ENCODE data around the gene MICU1. TPM values are rescaled to one million over a fixed set of nuclear protein-coding genes. Genes with fewer than 3 reads are reported as not detected.

Gene MICU1
- total RNA-seq, 1 donor from 2014 or later, result 29.2 TPM

- H3K36me3 ChIP-seq, result peaks cover 0 to 6% of the 10 kb centered on the region in 2 donors
- no peaks in the 10 kb centered on the region for H3K9me3 ChIP-seq
- no peaks in the 10 kb centered on the region for H3K27me3 ChIP-seq
- TF ChIP-seq CTCF (IDR thresholded peaks at IDR 0.05), result no peak
- no peak for TF ChIP-seq POLR2A (IDR thresholded peaks at IDR 0.05)
- no peak for TF ChIP-seq POLR2AphosphoS5 (IDR thresholded peaks at IDR 0.05; ENCODE audit: insufficient read depth in 1 of 2, low read depth in 1 of 2)
- no peak for DNase-seq (ENCODE audit: extremely low spot score in 2 of 2)
- H3K27ac ChIP-seq, result no peak overlapping the region
- intact Hi-C loops (cut with DNase I), result no loop called here
- no peaks in the 10 kb centered on the region for H3K4me1 ChIP-seq
- no peak overlapping the region for H3K4me3 ChIP-seq
Measured at GRCh38 chr10:72567421-72567820, 58.5 kb downstream of the MICU1 start.

GRCh38 chr10:72564596-72564995, 61.3 kb downstream of the MICU1 start:
- H3K4me3 ChIP-seq, result no peak overlapping the region
- H3K27ac ChIP-seq, result no peak overlapping the region
- TF ChIP-seq CTCF (IDR thresholded peaks at IDR 0.05), result no peak
- no peak for TF ChIP-seq POLR2A (IDR thresholded peaks at IDR 0.05)
- TF ChIP-seq POLR2AphosphoS5 (IDR thresholded peaks at IDR 0.05; ENCODE audit: insufficient read depth in 1 of 2, low read depth in 1 of 2), result no peak
- no peak for DNase-seq (ENCODE audit: extremely low spot score in 2 of 2)
- intact Hi-C loops (cut with DNase I), result no loop called here
- no peaks in the 10 kb centered on the region for H3K27me3 ChIP-seq
- H3K36me3 ChIP-seq, result peaks cover 0 to 26% of the 10 kb centered on the region in 2 donors
- H3K9me3 ChIP-seq, result no peaks in the 10 kb centered on the region
- no peaks in the 10 kb centered on the region for H3K4me1 ChIP-seq

- intact Hi-C loops (cut with DNase I), result no loop called here
- Histone ChIP-seq H3K9me3 (no peaks in the 10 kb centered on the region), H3K27me3 (no peaks in the 10 kb centered on the region), H3K36me3 (peaks cover 0 to 26% of the 10 kb centered on the region in 2 donors), H3K4me1 (no peaks in the 10 kb centered on the region), H3K4me3 (no peak overlapping the region), H3K27ac (no peak overlapping the region)
- TF ChIP-seq POLR2AphosphoS5 (IDR thresholded peaks at IDR 0.05; ENCODE audit: insufficient read depth in 1 of 2, low read depth in 1 of 2) (no peak), POLR2A (IDR thresholded peaks at IDR 0.05) (no peak), CTCF (IDR thresholded peaks at IDR 0.05) (no peak)
- no peak for DNase-seq (ENCODE audit: extremely low spot score in 2 of 2)
Measured at GRCh38 chr10:72563327-72563932, 62.4 kb downstream of the MICU1 start.

GRCh38 chr10:72561745-72562166, 64.1 kb downstream of the MICU1 start:
- intact Hi-C loops (cut with DNase I), result no loop called here
- Histone ChIP-seq H3K9me3 (no peaks in the 10 kb centered on the region), H3K4me3 (no peak overlapping the region), H3K27ac (no peak overlapping the region), H3K36me3 (peaks cover 0 to 26% of the 10 kb centered on the region in 2 donors), H3K27me3 (no peaks in the 10 kb centered on the region), H3K4me1 (no peaks in the 10 kb centered on the region)
- TF ChIP-seq CTCF (IDR thresholded peaks at IDR 0.05), result no peak
- no peak for TF ChIP-seq POLR2A (IDR thresholded peaks at IDR 0.05)
- no peak for TF ChIP-seq POLR2AphosphoS5 (IDR thresholded peaks at IDR 0.05; ENCODE audit: insufficient read depth in 1 of 2, low read depth in 1 of 2)
- DNase-seq (ENCODE audit: extremely low spot score in 2 of 2), result no peak

GRCh38 chr10:72557362-72557761, 68.5 kb downstream of the MICU1 start:
- peaks cover 0 to 20% of the 10 kb centered on the region in 2 donors for H3K36me3 ChIP-seq
- no peak for TF ChIP-seq CTCF (IDR thresholded peaks at IDR 0.05)
- TF ChIP-seq POLR2AphosphoS5 (IDR thresholded peaks at IDR 0.05; ENCODE audit: insufficient read depth in 1 of 2, low read depth in 1 of 2), result no peak
- TF ChIP-seq POLR2A (IDR thresholded peaks at IDR 0.05), result no peak

More at GRCh38 chr10:72557362-72557761, 68.5 kb downstream of the MICU1 start:
- H3K4me1 ChIP-seq, result no peaks in the 10 kb centered on the region
- H3K9me3 ChIP-seq, result no peaks in the 10 kb centered on the region
- no peak overlapping the region for H3K27ac ChIP-seq
- H3K4me3 ChIP-seq, result no peak overlapping the region
- no peaks in the 10 kb centered on the region for H3K27me3 ChIP-seq
- DNase-seq (ENCODE audit: extremely low spot score in 2 of 2), result no peak
- intact Hi-C loops (cut with DNase I), result no loop called here
